ENCODE measurements around the gene COG7.
"Not testable (repeated sequence)": the region's sequence is repeated elsewhere in the genome, so short reads cannot be mapped to it uniquely, and the experiment has no call there.

Gene COG7

GRCh38 chr16:23381702-23382101 lies 71.3 kb downstream of the COG7 start:
- not testable (repeated sequence) for DNase-seq

GRCh38 chr16:23380501-23380951 lies 72.5 kb downstream of the COG7 start:
- no peak for DNase-seq

DNA sequence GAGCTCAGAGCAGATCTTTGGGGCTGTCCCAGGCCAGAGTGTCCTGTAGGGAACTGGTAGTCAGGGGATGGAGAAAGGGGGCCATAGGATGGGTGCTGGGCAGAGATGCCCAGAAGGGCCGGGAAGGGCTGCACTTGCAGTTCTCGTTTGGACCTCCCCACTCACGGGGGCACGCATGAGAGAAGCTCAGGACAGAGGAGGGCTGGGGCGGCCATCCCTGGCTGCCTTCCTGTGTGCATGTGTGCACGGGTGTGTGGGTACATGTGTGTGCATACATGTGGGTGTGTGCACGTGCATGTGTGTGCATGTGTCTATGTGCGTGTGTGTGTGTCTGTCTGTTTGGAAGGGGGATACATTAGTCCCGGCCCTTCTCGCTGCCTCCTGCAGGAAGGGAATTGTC lies 73.3 kb downstream of the COG7 start:
- DNase-seq: no peak

GRCh38 chr16:23378921-23379320 lies 74.1 kb downstream of the COG7 start:
- DNase-seq: no peak

DNA sequence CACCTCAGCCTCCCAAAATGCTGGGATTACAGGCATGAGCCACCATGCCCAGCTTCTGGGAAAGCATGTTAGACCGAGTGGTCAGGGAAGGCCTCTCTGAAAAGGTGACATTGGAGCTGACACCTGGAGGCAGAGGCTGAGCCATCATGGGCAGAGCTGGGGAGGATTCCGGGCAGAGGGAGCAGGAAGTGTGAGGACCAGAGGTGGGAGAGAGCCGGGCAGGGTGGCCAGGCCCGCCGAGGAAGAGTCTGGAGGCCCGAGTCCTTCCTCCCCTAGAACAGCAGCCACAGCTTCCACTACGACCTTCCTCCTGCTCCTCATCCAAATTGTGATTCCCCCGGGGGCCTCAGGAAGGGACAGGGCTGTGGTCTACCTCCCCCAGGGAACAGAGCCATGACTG lies 74.7 kb downstream of the COG7 start:
- no peak for DNase-seq

DNA sequence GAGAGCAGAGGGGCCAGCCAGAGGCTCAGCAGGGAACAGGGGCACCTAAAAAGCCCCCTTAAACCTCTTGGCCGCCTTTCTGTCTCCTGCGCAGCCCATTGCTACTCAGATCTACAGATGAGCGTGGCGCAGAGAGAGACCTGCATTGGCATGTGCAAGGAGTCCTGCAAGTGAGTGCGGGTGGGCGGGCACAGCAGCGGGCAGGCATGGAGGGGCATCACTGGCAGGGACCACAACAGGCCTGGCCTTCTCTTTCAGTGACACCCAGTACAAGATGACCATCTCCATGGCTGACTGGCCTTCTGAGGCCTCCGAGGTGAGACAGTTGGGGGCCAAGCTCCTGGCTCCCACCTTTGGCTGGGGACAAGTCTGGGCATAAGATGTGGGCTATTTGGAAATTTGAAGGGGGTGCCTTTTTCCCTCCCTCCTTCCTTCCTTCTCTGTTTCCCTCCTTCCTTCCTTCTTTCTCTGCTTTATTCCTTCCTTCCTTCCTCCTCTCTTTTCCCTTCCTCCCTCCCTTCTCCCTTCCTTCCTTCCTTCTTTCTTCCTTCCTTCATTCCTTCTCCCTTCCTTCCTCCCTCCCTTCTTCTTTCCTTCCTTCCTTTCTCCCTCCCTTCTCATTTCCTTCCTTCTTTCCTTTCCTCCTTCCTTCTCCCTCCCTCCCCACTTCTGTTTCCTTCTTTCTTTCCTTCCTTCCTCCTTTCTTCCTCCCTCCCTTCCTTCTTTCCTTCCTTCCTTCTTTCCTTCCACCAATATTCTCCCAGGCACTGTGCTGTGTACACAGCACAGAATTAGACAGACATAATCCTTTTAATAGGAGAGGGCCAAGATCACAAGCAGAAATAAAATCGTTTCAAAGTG lies 75.7 kb downstream of the COG7 start:
- DNase-seq: no peak

DNA sequence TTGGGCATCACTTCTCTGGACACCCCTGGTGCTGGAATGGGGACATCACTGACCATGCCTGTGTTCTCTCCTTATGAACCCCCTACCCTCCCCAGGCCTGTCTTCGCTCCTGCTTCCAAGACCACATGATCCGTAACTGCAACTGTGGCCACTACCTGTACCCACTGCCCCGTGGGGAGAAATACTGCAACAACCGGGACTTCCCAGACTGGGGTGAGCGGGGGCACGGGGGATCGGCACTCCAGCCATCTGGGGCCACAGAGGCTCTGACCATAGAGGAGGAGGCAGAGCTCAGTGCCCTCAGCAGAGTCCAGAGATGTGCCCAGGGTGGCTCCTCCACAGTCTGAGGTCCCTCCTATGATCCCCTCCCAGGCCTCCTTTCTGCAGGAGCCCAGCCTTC lies 77.3 kb downstream of the COG7 start:
- DNase-seq: no peak

DNA sequence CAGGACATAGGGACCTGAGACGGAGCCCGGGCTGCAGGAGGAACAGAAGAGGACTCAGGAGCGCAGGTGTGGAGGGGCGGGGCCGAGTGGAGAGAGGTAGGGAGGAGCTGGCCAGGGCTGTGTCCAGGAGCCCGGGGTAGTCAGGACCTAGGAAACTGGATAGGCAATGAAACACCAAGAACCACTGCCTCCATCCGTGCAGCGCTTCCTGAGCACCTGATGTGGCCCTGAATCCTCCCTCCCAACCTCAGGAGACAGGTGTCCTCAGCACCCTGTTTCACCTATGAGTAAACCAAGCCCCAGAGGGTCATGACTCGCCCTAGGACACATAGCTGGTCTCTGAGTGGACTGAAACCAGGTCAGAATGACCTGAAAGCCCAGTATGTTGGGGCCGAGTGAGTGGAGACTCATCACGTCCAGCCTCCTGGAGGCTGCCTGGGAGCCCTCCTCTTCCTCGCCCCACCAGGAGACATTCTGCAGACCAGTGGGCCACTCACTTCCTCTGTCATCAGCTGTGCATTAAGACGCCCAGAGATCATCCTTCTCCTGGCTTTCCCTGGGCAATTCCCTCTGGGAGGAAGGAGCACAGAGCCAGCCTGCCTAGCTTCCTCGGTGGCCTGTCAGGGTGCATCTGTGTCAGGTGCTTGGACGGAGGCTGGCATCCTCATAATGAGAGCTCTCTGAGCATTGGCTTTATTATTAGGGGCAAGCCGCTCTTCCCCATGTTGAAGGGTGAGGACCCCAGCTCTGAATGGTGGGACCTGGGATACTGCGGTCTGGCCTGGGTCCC lies 78.1 kb downstream of the COG7 start:
- DNase-seq: no peak

DNA sequence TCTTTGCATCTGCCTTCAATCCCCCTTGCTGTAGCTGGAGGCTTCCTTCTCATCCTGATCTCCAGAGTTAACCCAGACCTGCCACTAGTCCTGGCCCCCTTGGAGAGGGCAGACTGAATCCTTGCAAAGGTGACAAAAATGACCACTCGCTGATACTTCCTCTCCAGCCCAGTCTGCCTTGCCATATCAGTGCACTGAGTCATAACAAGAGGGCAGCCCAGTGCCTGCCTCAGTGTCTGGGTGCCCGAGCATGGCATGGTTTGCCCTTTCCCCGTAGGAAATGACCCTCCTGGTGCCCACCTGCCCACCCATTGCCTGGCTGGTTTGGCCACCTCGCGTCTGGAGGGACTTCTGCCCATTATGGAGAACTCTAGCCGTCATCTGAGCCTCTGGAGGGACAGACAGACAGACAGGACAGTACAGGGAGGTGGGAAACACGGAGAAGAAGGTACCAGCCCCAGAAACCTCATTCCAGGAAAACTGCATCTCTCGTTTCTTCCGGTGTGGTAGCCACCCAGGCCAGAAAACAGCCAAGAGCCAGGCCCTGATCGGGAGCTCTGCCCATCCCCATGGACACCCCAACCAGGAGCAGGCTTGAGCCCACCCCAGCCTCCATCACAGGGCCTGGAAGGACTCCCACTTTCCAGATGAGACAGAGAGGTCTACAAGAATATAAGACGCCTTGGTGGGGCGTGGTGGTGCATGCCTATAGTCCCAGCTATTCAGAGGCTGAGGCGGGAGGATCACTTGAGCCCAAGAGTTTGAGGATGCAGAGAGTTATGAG lies 79.4 kb downstream of the COG7 start:
- DNase-seq: no peak

GRCh38 chr16:23371368-23371767 lies 81.6 kb downstream of the COG7 start:
- DNase-seq: no peak

DNA sequence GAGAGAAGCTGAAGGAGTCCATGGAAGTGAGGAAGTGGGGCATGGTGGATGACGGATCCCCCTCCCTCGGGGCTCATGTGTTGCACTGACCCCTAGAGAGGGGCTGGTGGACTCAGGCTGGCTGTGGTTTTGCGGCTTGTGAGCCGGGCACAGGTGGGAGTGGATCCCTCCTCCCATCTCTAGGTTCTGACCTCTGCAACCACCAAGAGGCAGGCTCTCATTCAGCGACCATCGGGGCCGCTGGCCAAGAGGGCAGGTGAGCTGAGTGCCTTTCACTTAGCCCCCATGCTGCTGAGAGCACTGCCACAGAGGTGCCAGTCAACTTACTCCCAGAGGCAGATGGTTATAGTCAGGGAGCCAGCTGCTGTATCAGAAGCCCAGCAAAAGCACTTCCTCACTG lies 83.6 kb downstream of the COG7 start:
- DNase-seq: no peak

DNA sequence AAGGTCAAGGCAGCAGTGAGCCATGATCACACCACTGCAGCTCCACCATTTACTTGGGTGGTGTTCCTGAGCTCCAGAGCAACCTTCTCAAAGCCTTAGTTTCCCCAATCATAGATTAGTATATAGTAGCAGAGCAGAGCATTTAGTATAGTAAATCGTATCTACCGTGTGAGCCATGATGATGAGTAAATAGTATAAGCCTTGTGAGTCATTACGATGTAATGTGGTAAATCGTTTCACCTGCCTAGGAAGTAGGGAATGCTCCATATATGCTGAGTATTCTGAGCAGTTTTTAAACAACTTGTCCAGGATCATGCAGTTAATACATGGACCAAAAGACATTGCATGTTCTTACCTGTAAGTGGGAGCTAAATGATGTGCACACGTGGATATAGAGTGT lies 84.5 kb downstream of the COG7 start:
- no peak for DNase-seq

DNA sequence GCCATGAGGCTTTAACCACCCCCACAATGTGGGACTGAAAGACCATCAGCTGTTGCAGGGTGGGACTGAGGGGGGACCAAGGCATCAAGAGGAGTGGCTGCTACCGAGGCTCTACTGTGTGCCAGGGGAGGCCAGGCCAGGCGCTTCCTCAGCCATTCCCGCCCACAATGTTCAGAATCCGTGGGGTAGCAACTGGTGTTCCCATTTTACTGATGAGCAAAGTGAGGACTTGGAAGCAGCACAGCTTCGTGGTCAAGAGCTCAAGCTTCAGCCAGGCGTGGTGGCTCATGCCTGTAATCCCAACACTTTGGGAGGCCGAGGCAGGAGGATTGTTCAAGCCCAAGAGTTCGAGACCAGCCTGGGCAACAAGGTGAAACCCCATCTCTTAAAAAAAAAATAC lies 85.0 kb downstream of the COG7 start:
- DNase-seq: no peak

GRCh38 chr16:23367564-23367963 lies 85.4 kb downstream of the COG7 start:
- DNase-seq: no peak

- DNase-seq: not testable (repeated sequence)
These were observed 86.6 kb downstream of the COG7 start for GRCh38 chr16:23366341-23366740.

- DNase-seq: no peak
These were observed 87.3 kb downstream of the COG7 start for GRCh38 chr16:23365602-23366240.

DNA sequence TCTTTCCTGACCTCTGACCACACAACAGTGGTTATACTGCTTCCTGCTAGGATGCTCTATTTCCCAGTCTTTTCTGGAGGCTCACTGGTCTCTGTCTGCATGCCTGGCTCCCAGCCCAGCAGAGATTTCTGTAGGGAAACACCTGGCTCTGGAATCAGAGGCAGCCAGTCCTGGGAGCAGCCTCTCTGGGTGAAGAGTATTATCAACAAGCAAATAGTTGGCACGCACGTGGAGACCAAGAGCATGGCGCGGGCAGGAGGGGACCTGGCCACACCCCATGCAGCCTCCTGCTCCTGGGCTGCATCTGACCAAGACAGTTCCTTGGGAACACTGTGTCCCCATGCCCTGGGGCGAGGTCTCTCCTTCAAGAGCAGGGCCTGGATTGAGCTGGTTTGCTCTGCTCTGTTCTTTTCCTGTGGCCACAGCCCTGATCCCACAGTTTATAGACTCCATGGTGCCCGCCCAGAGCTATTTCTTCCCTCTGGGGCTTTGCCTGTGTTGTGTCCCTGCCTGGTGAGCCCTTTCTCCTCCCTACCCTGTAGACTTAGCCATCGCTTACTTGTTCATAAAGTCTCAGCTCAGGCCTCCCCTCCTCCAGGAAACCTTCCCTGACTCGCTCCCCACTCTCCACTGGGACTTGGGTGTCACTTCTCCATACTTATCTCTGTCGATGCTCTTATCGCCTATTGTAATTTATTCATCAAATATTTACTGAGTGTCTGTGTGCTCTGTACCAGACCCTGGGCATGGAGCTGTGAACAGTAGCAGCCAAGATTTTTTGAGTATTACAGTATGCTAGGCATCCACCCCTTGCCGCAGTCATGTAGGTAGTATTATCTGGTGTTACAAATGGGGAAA lies 90.3 kb downstream of the COG7 start:
- no peak for DNase-seq

DNA sequence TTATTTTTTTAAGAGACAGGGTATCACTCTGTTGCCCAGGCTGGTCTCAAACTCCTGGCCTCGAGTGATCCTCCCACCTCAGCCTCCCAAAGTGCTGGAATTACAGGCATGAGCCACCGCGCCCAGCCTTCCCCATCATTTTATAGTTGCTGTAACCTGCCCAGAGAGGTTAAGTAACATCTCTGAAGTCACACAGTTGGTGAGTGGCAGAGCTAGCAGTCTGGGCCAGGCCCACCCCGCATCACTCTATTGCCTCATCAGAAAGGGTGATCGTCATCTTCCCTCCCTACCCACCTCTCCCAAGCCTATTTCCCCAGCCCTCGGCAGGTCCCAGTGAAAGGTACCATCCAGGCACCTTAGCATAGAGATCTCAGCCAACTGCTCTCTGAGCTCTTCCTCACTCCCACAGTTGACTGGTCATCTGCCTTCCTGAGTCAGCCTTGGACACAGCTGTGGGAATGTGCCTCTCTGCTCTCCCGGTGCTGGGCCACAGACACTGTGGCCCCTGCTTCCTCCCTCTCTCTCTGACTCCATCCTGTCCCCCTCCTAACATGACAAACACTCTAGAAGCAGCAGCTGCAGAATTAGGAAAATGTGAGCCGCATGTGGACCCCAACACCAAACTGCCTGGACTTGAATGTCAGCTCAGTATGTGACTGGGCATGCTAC lies 93.8 kb downstream of the COG7 start:
- no peak for DNase-seq

GRCh38 chr16:23357761-23358290 lies 95.2 kb downstream of the COG7 start:
- DNase-seq: no peak

DNA sequence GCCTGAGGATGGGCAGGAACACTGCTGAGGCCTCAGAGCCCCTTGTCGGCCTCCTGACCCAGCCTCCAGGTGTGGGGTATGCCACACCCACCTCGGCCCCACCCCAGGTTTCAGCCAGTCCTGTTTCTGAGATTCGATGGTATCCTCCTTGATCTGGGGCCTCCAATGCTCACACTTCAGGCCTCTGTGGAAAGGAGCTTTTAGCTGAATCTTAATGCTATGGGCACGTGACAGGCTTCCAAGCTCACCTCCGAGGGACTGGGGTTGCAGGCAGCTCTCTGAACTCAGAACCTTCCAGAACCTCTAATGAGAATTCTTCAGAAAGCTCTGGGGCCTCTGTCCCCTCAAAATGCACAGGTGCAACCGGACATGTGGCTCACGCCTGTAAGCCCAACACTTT lies 96.0 kb downstream of the COG7 start:
- DNase-seq: no peak

DNA sequence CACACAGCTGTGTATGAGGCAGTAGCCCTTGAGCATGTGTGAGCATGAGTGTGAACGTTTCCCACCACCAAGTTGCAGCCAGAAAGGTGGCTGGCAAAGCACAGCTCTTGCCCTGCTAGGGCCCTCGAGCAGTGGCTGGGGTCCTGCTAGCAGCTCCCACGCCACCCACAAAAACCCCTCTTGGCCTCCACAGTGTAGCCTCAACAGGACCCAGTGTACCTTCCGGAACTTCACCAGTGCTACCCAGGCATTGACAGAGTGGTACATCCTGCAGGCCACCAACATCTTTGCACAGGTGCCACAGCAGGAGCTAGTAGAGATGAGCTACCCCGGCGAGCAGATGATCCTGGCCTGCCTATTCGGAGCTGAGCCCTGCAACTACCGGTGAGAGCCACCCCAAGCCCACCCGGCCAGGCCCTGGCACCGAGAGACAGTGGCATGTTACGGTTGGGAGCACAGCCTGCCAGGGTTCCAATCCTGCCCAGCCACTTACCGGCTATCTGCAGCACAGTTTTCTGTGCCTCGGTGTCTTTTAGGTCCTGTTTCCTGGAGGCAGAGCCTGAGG lies 97.8 kb downstream of the COG7 start:
- DNase-seq: no peak
